ENCODE results near the gene CDKL4.
"Not testable (repeated sequence)": the region's sequence is repeated elsewhere in the genome, so short reads cannot be mapped to it uniquely, and the experiment has no call there.

CDKL4 gene

DNA sequence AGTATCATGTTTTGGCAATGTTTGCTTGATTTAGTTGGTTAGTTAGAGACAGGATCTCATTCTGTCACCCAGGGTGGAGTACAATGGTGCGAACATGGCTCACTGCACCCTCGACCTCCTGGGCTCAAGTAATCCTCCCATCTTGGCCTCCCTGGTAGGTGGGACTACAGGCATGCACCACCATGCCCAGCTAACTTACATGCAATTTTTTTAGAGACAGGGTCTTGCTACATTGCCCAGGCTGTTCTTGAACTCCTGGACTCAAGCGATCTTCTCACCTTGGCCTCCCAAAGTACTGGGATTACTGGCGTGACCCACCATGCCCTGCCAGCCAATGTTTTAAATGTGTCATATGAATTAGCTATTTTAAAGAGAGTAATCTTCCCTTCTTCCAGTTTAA is 16.3 kb upstream of the CDKL4 start:
- in situ Hi-C loops (cut with HindIII; ENCODE audit: low pct_ligation_motif_present, low sequenced_read_pairs): no loop called here
- no peak for DNase-seq
- no peaks in the 10 kb centered on the region for H3K27me3 ChIP-seq (replicated peaks)
- H3K4me3 ChIP-seq (ENCODE audit: low read depth, low read length): no peak overlapping the region
- TF ChIP-seq, protein P1, sequence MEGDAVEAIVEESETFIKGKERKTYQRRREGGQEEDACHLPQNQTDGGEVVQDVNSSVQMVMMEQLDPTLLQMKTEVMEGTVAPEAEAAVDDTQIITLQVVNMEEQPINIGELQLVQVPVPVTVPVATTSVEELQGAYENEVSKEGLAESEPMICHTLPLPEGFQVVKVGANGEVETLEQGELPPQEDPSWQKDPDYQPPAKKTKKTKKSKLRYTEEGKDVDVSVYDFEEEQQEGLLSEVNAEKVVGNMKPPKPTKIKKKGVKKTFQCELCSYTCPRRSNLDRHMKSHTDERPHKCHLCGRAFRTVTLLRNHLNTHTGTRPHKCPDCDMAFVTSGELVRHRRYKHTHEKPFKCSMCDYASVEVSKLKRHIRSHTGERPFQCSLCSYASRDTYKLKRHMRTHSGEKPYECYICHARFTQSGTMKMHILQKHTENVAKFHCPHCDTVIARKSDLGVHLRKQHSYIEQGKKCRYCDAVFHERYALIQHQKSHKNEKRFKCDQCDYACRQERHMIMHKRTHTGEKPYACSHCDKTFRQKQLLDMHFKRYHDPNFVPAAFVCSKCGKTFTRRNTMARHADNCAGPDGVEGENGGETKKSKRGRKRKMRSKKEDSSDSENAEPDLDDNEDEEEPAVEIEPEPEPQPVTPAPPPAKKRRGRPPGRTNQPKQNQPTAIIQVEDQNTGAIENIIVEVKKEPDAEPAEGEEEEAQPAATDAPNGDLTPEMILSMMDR (IDR thresholded peaks at IDR 0.05; ENCODE audit: low read depth, low read length, missing control alignments): no peak
- no peak overlapping the region for H3K27ac ChIP-seq
- H3K36me3 ChIP-seq (replicated peaks): peaks cover 26% of the 10 kb centered on the region

DNA sequence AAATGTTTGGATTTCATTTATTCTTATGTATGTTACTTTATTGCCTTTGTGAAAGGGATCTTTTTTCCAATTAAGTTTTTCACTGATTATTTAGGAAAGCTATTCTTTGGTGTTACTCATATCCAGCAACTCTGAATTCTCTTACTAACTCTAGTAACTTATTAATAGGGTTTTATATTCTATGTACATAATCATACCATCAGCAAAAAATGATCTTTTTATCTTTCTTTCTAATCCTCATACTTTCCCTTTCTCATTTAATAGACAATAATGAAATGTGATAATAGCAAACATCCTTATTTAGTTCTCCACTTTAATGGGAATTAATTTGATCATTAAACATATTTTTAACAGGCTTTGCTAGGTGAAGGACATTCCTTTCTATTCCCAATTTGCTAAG is 12.3 kb upstream of the CDKL4 start:
- in situ Hi-C loops (cut with HindIII; ENCODE audit: low pct_ligation_motif_present, low sequenced_read_pairs): no loop called here
- peaks cover 55% of the 10 kb centered on the region for H3K36me3 ChIP-seq (replicated peaks)

DNA sequence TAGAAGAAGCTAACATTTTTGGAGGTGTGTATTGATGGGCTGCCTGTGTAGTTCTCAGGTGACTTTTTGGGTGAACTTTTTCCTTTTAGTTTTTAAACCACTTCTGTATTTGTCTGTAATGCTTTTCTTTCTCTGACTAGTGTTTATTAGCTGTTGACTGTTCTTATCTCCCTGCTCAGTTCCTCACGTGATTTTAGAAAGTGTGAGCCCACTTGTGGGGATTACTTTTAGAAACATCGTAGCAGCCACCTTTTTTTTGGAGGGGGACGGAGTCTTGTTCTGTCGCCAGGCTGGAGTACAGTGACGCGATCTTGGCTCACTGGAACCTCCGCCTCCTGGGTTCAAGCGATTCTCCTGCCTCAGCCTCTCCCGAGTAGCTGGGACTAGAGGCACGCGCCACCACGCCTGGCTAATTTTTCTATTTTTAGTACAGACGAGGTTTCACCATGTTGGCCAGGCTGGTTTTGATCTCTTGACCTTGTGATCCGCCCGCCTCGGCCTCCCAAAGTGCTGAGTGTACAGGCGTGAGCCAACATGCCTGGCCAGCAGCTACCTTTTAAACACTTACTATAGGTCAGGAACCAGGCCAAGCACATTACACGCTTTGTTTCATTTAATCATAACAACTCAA is 9.2 kb upstream of the CDKL4 start:
- H3K36me3 ChIP-seq (replicated peaks): peaks cover 57% of the 10 kb centered on the region
- no peaks in the 10 kb centered on the region for H3K27me3 ChIP-seq (replicated peaks)
- in situ Hi-C loops (cut with HindIII; ENCODE audit: low pct_ligation_motif_present, low sequenced_read_pairs): no loop called here
- no peak overlapping the region for H3K4me3 ChIP-seq (ENCODE audit: low read depth, low read length)
- no peak for DNase-seq
- TF ChIP-seq, protein P1 (IDR thresholded peaks at IDR 0.05; ENCODE audit: low read depth, low read length, missing control alignments): no peak
- no peak overlapping the region for H3K27ac ChIP-seq

More for the DNA sequence above, 12.3 kb upstream of the CDKL4 start:
- Histone ChIP-seq H3K27me3 (replicated peaks) (no peaks in the 10 kb centered on the region), H3K27ac (no peak overlapping the region), H3K4me3 (ENCODE audit: low read depth, low read length) (no peak overlapping the region)
- no peak for DNase-seq
- TF ChIP-seq, protein P1 (IDR thresholded peaks at IDR 0.05; ENCODE audit: low read depth, low read length, missing control alignments): no peak

DNA sequence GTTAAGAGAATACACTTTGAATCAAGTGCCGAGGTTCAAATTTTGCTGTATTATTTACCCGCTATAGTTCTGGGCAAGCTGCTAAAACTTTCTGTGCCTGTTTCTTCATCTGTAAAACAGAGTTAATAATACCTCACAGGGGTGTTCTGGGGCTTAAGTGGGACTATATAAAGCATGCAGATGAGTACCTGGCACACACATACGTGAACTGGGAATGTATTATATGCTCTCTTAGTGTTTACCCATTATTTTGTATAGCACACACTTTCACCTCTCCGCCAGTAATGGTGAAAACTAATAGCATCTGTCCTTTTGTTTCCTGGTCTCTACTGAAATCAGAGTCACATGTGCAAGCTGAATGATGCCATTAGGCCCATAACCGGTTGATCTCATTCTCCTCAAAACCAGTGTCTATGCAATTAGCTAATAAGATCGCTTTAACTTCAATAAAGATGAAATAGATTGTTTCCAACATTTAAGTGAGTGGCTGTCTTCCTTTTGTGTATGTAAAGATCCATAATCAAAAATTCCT is 3.8 kb upstream of the CDKL4 start:
- TF ChIP-seq, protein P1 (IDR thresholded peaks at IDR 0.05; ENCODE audit: low read depth, low read length, missing control alignments): no peak
- Histone ChIP-seq H3K36me3 (replicated peaks) (peaks cover 29% of the 10 kb centered on the region), H3K27ac (no peak overlapping the region), H3K27me3 (replicated peaks) (no peaks in the 10 kb centered on the region), H3K4me3 (ENCODE audit: low read depth, low read length) (no peak overlapping the region)
- DNase-seq: no peak
- in situ Hi-C loops (cut with HindIII; ENCODE audit: low pct_ligation_motif_present, low sequenced_read_pairs): loop anchor here (25.0 kb wide), 1 partner anchor 185 kb away; no protein-coding TSS in a partner anchor

DNA sequence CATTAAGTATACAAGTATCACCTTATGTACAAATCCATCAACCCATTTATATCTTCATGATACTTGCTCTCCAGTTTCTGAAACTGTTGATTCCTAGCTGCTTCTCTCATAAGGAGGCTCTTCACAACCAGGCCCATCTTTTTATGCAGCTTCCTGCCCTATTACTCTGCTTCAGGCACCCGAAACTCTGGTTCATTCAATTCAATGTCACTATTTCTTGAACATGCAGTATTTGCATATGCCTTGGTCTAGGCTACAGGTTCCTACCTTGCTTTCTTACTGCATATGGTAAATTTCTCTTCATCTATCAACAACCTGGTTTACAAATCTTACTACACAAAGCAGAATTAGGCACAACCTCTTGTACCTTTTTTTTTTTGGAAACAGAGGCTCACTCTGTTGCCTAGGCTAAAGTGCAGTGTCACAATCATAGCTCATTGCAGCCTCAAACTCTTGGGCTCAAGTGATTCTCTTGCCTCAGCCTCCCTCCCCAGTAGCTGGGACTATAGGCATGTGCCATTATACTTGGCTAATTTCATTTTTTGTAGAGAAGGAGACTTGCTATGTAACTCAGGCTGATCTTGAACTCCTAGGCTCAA is 2.7 kb upstream of the CDKL4 start:
- in situ Hi-C loops (cut with HindIII; ENCODE audit: low pct_ligation_motif_present, low sequenced_read_pairs): loop anchor here (25.0 kb wide), 1 partner anchor 184 kb away; no protein-coding TSS in a partner anchor
- no peak overlapping the region for H3K4me3 ChIP-seq (ENCODE audit: low read depth, low read length)
- no peaks in the 10 kb centered on the region for H3K27me3 ChIP-seq (replicated peaks)
- DNase-seq: no peak
- TF ChIP-seq, protein P1 (IDR thresholded peaks at IDR 0.05; ENCODE audit: low read depth, low read length, missing control alignments): no peak
- peaks cover 22% of the 10 kb centered on the region for H3K36me3 ChIP-seq (replicated peaks)
- no peak overlapping the region for H3K27ac ChIP-seq

DNA sequence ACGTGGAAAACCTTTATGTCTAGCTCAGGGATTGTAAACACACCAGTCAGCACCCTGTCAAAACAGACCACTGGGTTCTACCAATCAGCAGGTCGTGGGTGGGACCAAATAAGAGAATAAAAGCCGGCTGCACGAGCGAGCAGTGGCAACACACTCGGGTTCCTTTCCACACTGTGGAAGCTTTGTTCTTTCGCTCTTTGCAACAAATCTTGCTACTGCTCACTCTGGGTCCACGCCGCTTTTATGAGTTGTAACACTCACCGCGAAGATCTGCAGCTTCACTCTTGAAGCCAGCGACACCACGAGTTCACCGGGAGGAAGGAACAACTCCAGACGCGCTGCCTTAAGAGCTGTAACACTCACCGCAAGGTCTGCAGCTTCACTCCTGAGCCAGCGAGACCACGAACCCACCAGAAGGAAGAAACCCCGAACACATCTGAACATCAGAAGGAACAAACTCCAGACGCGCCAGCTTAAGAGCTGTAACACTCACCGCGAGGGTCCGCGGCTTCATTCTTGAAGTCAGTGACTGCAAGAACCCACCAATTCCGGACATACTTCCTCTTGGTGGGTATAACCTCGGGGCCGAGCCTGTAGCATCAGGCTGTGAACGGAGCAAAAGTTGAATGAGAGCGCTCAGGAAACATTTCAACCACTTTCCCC is 1.3 kb upstream of the CDKL4 start:
- not testable (repeated sequence) for H3K27ac ChIP-seq; H3K36me3 ChIP-seq (replicated peaks); H3K27me3 ChIP-seq (replicated peaks); H3K4me3 ChIP-seq (ENCODE audit: low read depth, low read length); DNase-seq
- in situ Hi-C loops (cut with HindIII; ENCODE audit: low pct_ligation_motif_present, low sequenced_read_pairs): loop anchor here (25.0 kb wide), 1 partner anchor 183 kb away; no protein-coding TSS in a partner anchor

DNA sequence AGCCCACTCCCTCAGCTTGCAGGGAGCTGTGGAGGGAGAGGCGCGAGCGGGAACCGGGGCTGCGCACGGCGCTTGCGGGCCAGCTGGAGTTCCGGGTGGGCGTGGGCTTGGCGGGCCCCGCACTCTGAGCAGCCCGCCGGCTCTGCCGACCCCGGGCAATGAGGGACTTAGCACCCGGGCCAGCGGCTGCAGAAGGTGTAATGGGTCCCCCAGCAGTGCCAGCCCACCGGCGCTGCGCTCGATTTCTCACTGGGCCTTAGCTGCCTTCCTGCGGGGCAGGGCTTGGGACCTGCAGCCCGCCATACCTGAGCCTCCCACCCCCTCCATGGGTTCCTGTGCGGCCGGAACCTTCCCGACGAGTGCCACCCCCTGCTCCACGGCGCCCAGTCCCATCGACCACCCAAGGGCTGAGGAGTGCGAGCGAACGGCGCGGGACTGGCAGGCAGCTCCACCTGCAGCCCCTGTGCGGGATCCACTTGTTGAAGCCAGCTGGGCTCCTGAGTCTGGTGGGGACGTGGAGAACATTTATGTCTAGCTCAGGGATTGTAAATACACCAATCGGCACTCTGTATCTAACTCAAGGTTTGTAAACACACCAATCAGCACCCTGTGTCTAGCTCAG is 582 bp upstream of the CDKL4 start:
- DNase-seq; H3K27me3 ChIP-seq (replicated peaks); H3K36me3 ChIP-seq (replicated peaks); H3K4me3 ChIP-seq (ENCODE audit: low read depth, low read length); H3K27ac ChIP-seq: not testable (repeated sequence)
- in situ Hi-C loops (cut with HindIII; ENCODE audit: low pct_ligation_motif_present, low sequenced_read_pairs): loop anchor here (25.0 kb wide), 1 partner anchor 182 kb away; no protein-coding TSS in a partner anchor

Data from brain microvascular endothelial cell (primary cell).